HG03354 (cell line): ENCODE data around the gene USO1.
"Not testable (repeated sequence)": the region's sequence is repeated elsewhere in the genome, so short reads cannot be mapped to it uniquely, and the experiment has no call there.

Experiments
- ATAC-seq: cut with Tn5 transposase; IDR thresholded peaks from one replicate; pipeline ENCODE4 v1.9.1; 2021; ENCODE audit warnings: mild to moderate bottlenecking; ENCODE audit not compliant: unreplicated experiment, poor library complexity, severe bottlenecking

USO1 gene

DNA sequence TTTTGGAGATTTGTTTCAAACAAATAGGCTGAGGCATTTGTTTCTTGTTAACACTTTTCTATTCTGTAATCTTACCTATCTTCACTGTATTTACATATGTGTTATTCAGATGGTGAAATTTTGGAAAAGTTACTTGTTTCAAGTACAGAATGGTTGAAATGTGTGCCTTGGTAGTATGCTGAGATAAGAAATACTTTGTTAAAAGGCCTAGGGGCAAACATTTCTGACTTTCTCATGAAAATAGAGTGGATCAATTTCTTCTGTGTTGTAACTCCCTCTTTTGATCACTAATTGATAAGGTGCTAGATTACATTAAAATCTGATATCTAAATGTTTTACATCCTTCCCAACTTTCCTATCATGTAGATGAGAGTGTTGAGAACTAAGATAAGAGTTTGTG, 18.1 kb downstream of the USO1 start:
- no peak for ATAC-seq

DNA sequence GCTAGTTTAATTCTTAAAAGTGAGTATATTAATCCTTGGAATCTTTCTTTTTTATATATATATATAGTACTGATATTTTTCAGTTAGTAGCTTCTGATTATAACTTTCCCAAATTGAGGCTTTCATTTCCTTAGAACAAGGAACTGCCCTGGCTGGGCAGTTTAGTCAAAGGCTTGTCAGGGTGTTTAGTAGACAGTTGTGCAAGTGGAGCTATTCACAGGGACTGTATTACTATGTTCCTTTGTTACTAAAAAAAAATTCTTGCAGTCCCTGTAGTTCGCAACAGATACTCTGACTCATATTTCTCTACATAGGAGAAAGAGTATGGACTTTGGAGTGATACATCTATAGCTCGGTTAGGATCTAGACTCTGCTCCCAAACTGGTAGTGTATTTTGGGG, 20.8 kb downstream of the USO1 start:
- no peak for ATAC-seq

DNA sequence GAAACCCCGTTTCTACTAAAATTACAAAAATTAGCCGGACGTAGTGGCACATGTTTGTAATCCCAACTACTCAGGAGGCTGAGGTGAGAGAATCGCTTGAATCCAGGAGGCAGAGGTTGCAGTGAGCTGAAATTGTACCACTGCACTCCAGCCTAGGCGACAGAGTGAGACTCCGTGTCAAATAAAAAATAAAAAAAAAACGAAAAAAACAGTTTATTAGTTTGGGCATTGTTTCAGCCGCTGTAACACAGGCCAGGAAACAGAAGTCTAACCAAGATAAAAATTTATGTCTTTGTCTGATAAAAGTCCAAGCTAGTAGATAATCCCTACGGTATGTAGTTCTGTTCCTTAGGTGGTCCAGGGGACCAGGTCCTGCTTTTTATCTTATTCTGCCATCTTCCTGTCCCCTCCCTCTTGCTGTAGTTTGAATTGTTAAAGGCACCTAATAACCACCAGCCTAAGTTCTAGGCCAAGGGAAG, 21.4 kb downstream of the USO1 start:
- no peak for ATAC-seq

DNA sequence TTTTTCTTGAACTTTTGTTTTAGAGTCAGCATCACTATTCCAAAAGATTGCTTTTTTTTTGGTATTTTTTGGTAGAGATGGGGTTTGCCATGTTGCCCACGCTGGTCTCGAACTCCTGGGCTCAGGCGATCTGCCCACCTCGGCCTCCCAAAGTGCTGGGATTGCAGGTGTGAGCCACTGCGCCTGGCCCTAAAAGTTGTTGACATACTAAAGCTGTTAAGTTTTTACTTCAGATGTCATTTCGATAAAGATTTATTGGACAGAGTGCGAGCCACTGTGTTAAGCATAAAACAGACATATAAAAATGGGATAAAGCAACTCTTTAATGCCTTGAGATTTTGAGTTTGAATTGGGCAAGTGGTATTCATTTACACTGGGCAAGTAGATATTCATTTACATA, 28.3 kb downstream of the USO1 start:
- no peak for ATAC-seq

DNA sequence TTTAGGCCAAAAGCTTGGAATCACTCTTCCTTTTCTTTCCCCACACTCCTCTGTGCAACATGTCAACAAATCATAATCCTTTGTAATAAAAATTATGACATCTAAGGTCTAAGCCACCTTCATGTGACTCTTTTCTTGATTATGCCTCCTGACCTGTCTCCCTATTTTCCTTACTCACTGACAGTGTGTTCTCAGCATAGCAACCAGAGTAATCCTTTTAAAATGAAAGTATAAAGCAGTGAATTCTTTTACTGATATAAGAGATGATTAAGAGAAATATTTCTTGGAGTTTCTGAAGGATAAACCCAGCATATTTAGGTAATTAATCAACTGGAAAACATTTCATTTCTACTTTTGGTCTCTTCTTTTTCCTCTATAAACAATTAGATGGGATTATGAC, 44.7 kb downstream of the USO1 start:
- ATAC-seq = no peak

DNA sequence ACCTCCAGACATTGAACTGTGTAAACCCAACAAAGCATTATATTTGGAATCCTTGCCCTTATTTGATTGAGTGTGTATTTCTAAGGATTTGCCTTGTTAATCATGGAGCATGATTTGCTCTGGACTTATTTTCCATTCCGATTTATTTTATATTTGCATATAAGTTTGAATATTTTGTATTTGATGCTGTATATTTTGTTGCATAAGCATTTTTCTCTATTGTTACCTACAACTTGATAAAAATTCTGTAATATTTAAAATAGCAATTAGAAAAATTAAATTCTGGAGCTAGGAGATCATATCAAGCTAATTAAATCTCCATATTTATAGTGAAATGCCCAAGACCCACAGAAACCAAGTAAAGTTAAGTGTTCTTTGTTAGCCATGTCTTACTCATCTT, 47.2 kb downstream of the USO1 start:
- no peak for ATAC-seq

DNA sequence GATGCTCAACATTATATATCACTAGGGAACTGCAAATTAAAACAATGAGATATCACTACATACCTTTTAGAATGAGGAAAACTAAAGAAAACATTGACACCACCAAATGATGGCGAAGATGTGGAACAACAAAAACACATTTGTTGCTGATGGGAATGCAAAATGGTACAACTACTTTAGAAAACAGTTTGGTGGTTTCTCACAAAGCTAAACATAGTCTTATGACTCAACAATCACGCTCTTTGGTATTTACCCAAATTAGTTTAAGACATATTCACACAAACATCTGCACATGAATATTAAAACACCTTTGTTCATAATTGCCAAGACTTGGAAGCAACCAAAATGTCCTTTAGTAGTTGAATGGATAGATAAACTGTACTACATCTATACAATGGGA, 53.2 kb downstream of the USO1 start:
- no peak for ATAC-seq

DNA sequence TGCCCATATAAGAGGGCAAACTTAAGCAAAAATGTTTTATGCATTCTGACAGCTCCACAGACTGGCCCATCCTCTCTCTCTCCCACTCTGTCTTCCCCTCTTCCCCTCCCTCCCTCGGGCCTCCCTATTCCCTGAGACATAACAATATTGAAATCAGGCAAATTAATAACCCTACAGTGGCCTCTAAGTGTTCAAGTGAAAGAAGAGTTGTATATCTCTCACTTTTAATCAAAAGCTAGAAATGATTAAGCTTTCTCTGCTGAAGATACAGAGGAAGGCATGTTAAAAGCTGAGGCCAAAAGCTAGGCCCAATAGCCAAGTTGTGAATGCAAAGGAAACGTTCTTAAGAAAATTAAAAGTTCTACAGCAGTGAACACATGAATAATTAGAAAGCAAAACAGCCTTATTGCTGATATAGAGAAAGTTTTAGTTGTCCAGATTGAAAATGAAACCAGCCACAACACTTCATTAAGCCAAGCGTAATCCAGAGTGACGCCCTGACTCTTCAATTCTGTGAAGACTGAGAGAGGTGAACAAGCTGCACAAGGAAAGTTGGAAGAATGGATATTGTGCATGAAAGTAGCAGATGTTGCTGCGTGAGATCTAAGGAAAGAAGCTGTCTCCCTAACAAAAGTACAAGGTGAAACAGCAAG, 54.9 kb downstream of the USO1 start:
- ATAC-seq = no peak

DNA sequence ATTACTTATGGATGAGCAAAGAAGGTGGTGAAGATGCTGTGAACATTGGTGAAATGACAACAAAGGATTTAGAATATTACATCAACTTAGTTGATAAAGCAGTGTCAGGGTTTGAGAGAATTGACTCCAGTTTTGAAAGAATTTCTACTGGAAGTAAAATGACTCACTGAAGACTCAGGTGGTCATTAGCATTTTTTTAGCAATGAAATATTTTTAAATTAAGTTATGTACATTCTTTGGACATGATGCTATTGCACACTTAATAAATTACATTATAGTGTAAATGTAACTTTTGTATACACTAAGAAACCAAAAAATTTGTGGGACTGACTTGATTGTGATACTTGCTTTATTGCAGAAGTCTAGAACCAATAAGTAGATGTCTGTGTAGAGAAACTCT, 56.9 kb downstream of the USO1 start:
- ATAC-seq = no peak

DNA sequence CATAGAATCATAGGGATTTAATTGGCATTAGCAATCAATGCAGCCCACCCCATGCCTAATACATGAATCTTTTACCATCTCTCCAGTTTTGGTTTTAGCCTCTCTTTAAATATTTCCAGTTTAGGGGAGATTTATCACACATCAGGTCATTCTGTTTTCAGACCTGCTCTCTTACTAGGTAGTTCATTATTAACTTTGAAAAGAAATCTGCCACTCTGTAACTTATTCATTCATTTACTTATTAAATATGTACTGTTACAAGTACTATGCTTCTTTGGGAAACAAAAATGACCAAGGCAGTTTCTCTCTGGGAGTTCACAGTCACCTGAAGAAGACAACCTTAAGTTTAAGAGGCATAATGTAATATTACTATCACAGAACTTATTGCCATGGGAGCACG, 62.1 kb downstream of the USO1 start:
- ATAC-seq = peak; percentile 74

DNA sequence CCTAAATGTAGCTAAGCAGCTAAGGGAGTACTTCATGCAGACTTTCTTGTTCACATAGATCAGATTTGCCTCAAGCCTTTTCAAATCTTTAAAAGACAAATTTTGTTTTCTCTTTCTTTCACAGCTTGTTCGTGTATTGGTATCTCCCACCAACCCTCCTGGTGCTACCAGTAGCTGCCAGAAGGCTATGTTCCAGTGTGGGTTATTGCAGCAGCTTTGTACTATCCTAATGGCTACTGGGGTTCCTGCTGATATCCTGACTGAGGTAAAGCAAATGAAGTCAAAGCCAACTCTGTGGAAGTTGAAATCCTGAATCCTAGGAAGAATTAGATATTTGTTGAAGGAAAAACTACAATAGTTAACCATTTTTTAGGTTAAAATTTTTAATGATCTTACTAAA, 62.6 kb downstream of the USO1 start:
- ATAC-seq = peak; percentile 34

DNA sequence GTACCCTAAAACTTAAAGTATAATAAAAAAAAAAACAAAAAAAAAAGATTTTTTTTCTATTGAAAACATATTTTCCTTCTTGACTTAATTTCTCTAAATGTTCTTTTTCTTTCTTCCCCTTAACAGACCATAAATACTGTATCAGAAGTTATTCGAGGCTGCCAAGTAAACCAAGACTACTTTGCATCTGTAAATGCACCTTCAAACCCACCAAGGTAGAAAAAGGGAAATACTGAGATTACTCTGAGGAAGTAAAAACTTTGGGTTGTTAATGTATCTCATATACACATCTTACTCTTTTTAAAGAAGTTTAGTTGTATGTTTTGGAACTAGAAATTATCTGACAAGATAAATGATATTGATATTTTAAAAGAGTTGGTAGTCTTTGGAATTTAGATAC, 65.6 kb downstream of the USO1 start:
- ATAC-seq = no peak

DNA sequence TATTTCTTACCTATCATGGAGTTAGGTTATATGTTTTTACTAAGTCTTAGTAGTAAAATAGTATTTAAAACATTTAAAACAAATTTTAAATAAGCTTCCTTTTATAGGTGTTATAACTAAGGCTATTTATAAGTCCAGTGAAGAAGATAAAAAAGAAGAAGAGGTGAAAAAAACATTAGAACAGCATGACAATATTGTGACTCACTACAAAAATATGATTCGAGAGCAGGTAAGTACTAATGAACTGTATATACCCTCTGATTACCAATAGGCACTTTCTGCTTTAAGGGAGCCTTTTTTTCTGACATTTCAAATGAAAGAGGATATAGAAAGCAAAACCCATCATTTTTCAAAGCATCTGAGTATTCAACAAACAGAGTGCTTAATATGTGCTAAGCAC, 76.6 kb downstream of the USO1 start:
- ATAC-seq = no peak

DNA sequence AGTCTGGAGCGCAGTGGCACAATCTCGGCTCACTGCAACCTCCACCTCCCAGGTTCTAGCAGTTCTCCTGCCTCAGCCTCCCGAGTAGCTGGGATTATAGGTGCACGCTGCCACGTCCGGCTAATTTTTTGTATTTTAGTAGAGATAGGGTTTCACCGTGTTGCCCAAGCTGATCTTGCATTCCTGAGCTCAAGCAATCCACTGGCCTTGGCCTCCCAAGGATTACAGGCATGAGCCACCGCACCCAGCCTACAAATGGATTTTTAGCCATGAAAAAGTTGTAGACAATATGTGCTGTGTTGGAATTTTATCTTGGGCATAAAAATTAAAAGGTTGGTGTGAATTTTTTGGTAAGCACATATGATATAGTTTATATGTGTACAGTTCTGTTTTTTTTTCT, 81.7 kb downstream of the USO1 start:
- not testable (repeated sequence) for ATAC-seq

DNA sequence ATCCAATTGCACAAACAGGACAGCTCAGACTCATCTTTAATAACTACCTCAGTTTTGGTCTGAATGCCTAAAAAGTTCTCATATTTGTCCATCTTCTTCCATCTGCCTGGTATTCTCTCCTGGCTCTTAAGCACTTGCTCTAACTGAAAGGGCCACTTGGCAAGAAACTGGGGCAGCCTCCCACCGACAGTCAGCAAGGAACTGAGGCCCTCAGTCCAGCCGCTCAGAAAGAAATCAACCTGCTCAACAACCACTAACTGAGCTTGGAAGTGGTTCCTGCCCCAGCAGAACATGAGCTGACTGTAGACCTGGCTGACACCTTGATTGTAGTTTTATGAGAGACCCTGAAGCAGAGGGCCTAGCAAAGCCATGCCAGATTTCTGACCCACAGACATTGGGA, 93.5 kb downstream of the USO1 start:
- ATAC-seq = no peak

DNA sequence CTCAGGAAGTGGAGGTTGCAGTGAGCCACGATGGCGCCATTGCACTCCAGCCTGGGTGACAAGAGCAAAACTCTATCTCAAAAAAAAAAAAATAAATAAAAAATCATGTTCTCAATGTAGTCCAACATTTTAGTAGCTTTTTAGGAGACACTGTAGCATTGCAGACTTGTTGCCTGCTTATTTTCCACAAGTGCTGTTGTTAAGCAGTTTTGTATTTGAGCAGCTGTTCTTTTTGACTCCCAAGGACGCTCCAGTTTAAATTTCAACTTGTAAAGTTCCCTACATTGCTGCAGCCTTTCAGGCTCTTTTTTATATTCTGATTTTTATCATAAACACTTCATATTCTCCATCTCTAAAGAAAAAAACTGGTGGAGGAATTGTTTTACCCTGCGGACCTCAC, 94.7 kb downstream of the USO1 start:
- no peak for ATAC-seq

DNA sequence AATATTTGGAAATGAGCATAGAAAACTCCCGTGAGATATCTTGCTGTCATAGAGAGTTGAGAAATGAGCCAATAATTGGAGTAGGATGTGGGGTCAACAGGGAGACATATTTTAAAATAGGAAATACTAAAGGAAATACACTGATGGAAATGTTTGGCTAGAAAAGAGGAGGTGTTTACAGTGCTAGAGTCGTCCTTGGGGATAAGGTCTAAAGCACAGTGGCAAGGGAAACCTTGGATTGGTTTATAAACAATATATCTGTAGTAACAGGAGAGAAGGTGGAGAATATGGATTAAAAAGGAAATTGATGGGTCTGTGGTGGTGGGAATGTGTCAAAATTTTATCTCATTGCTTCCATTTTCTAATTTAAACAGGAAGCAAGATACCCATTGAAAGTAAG, 95.8 kb downstream of the USO1 start:
- ATAC-seq = no peak

DNA sequence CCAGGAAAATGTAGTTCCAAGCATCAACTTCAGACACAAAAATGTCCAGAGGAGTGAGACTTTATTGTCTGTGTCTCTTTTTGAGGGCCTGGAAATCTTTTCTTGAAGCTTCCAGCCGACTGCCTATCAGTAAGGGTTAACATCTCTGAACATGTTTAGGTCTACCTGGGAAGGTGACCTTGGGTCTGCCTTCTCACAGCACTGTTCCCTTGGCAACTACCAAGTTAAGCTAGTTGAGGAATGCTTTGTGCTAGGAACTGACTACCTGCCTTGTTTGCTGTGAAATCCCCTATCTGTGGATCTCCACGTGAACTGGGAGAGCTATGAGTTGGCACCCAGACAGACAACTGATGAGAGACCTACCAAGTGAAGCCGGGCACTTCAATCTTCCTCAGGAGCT, 96.3 kb downstream of the USO1 start:
- ATAC-seq = no peak

DNA sequence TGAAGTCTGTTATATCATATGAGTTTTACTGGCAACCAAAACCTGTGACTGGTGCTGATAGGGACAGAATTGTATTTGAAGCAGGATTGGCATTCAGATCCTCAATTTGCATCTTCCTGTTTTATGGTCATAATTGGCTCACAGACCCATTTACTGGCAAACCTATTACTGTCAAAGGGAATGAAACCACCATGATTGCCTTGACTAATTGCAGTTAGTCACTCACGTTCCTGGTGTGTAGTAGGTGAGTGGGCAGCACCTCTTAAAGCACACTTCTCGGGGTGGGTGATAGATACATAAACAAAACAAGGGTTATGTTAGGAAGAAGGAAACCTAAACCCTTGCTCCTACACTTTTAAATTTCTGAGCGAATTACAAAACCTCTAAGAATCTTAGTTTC, 96.8 kb downstream of the USO1 start:
- ATAC-seq = no peak

DNA sequence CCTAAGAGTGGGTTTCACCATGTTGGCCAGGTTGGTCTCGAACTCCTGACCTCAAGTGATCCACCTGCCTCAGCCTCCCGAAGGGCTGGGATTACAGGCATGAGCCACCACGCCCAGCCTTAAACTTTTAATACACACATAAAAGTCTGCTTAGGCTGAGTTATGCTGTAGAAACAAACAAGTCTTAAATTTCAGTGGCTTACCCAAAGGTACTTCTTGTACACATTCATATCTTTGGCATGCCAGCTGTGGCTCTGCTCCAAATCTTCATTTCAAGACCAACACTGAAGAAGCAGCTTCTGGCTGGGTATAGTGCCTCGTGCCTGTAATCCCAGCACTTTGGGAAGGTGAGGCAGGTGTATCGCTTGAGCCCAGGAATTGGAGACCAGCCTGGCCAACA, 97.6 kb downstream of the USO1 start:
- no peak for ATAC-seq

DNA sequence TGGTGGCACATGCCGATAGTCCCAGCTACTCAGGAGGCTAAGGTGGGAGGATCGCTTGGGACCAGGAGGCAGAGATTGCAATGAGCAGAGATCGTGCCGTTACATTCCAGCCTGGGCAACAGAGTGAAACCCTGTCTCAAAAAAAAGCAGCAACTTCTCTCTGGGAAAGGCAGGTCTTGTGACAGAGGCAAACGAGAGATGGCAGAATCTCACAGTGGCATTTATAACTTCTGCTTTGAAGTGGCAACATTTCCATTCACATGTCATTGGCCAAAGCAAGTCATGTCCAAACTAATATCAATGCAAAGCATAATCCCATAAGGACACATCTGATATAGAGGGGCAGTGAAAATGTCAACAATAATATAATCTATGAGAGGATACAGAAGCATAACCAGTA, 98.0 kb downstream of the USO1 start:
- no peak for ATAC-seq

DNA sequence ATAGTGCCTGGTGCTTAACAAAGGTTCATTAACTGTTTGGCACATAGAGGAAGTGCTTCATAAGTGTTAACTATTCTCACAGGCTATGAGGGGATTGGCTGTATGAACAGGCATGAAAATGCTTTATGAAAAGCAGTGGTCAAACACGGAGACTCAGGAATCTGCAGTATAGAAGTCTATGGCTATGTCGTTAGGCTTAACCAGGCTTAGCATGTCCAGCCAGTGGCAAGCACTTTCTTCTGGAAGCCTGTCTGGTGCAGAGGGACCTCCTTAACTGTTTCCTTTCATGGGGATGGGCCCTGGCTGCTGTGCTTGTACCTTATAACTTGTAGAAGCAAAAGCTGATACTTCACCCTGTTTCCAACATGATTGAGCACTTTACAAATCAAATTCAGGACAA, 99.4 kb downstream of the USO1 start:
- no peak for ATAC-seq
